ENCODE measurements around the gene SERPINA1.

Gene SERPINA1

GRCh38 chr14:94384342-94384741 is 4.1 kb downstream of the SERPINA1 start:
- DNase-seq, result no peak

DNA sequence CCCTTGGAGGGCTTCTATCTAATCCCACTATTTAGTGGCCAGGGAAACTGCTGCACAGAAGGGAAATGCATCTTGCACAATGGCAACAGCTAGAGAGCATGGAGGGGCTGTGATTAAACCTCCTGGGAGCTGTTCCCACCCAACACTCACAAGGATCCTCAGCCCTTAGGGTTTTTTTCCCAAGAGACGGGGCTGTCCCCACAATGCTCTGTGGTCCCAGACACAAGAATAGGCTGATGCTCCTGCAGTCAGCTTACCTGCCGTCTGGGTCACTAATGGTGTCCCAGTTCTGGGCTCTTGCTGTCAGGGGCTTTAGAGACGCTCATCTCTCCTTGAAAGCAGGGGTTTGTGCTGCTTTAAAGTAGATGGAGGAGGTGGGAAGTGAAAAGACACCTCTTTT is 4.6 kb downstream of the SERPINA1 start:
- DNase-seq, result no peak

- no peak for DNase-seq
Observed at GRCh38 chr14:94382716-94383596, 5.4 kb downstream of the SERPINA1 start.

DNA sequence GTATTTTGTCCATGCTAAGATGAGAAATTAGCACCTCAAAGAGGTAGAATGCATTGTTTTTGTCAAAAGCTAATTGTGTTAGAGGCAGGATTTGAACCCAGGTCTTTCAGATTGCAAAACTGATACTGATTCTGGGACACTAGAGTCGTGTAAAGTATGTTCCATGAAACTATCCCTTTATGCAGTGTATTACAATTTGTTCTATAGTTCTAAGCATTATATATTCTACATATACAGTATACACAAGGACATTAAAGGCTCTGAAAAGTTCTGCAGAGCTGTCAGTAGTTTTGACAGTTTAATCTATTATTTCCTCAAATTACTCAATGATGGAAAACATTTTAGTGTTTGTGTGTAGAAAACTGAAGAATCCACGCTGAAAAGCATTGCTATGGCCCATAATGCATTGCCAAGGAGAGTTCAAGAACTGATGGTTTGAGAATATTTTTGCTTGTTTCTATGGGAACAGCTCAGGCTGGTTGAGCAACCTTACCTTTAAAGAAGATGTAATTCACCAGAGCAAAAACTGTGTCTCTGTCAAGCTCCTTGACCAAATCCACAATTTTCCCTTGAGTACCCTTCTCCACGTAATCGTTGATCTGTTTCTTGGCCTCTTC is 6.2 kb downstream of the SERPINA1 start:
- DNase-seq, result no peak

- no peak for DNase-seq
Observed at GRCh38 chr14:94381149-94382030, 7.0 kb downstream of the SERPINA1 start.

DNA sequence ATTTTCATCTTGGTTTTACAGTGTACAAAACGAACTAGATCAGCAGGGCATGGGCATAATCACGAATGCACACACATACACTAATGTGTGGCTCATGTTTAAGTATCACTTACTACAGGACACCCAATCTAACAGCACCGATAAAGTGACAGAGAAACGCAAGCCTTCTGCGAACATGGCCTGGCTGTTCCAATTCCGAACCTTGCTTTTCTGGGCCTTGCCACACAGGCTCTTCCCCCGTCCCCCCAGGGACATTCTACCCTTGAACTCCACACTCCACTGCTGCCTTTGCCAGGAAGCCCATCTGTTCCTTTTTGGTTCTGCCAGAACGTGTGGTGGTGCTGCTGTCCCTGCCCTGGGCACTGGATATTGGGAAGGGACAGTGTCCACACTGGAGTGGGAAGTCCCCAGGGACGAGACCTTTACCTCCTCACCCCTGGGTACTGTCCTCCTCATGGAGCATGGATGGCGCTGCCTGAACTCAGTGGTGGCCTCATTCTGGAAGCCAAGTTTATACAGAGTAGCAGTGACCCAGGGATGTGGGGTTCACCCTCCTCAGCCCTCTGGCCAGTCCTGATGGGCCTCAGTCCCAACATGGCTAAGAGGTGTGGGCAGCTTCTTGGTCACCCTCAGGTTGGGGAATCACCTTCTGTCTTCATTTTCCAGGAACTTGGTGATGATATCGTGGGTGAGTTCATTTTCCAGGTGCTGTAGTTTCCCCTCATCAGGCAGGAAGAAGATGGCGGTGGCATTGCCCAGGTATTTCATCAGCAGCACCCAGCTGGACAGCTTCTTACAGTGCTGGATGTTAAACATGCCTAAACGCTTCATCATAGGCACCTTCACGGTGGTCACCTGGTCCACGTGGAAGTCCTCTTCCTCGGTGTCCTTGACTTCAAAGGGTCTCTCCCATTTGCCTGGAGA is 7.9 kb downstream of the SERPINA1 start:
- DNase-seq, result no peak

DNA sequence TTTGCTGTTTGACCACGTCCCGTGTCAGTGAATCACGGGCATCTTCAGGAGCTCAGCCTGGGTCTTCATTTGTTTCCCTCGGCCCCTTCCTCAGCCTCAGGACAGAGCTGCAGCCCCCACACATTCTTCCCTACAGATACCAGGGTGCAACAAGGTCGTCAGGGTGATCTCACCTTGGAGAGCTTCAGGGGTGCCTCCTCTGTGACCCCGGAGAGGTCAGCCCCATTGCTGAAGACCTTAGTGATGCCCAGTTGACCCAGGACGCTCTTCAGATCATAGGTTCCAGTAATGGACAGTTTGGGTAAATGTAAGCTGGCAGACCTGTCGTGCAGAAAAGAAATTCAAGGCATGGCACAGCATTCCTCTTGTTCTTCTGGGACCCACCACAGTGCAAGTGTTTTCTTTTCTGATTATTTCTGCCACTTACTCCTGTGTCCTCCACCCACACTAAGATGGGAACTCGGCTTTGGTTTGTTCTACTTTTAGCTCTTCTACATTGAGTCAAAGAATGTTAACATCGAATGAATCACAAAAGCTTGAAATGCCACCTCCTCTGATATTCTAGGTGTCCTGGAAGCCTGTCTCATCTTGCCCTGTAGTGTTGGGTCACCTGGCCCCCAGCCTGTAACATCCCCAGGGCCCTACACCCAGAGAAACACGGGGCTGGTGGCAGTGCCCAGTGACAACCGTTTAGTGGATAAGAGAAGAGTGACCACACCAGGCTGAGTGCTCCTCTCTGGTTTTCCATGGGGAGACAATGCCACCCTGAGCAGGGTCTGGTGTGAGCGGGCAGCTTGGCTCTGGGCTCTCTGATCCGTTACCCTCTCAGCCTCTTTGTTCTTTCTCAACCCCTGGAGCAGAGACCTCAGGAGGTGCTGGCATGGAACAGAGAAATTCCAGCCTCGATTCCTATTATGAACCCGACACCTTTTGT is 8.8 kb downstream of the SERPINA1 start:
- no peak for DNase-seq

GRCh38 chr14:94378527-94379290 is 9.7 kb downstream of the SERPINA1 start:
- DNase-seq, result no peak

- DNase-seq, result no peak
Observed at GRCh38 chr14:94377866-94378470, 10.4 kb downstream of the SERPINA1 start.

DNA sequence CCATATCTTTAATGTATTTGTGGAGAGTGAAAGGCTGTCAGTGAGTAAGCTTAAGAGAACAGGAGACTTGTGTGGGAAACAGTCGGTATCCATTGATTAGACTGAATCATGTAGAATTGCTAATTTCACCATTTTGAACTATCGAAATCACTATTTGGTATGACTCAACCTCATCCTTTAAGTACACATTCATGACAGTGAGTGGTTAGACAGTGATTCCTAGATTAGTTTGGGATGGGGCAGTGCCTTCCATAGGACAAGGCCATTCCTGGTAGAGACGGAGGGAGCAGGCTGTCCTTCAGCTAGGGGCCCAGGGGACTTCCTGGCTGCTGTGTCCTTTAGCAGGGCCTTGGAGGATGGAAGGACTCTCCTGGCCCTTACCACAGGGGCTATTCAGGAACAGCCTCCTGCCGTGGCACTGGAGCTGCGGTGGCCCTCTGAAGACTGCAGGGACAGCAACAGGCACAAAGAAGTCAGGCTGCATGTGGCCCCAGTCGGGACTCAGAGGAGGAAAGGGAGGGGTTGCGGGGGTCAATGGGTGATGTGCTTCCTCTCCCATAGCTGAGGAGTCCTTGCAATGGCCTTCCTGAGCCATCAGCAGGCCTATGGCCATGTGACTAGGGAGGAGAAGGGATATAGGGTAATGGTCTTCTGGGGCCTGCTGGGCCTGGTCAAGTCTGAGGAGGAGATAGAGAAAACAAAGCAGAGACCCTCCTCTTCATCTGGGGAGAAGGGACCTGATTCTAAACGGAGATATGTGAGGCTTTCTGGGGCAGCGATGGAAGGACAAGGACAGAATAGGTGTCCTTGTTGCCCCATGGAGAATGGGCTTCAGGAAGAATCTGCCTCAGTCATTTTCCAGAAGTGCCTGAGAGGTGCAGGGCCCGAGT is 11.2 kb downstream of the SERPINA1 start:
- no peak for DNase-seq

DNA sequence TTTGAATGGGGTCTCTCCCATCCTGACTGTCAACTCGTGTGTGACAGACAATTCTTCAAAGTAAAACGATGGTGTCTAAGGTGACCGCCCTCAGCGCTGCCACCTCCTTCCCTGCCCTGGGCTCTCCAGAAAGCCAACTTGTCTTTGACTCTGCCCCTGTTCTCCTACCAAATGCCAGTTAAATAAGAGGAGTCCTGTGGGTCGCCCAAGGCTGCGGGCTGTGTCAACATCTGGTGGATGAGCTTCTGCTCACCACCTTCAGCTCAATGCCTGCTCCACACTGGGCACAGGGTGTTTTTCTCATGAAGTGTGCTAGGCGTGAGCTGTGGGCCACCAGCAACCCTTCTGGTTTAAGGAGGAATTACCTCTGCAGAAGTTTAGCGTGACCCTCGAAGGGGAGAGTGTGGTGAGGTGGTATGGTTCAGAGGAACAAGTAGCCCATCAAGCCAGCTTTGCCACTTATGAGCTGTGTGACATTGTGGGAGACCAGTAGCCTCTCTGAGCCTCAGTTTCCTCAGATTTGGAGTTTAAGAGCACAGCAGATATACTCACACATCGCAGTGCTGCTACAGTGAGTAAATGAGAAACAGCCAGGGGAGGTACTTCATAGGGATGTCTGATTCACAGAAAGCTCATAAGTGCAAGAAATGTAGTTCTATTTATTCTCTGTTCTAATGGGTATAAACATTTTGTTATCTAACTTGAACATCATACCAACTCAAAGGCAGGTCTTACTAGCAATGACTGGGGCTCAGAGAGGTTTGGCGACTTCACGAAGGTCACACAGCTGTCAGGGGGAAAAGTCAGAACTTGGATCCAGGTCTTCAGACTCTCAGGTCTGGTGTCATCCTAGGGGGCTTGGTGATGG is 12.1 kb downstream of the SERPINA1 start:
- DNase-seq, result no peak

DNA sequence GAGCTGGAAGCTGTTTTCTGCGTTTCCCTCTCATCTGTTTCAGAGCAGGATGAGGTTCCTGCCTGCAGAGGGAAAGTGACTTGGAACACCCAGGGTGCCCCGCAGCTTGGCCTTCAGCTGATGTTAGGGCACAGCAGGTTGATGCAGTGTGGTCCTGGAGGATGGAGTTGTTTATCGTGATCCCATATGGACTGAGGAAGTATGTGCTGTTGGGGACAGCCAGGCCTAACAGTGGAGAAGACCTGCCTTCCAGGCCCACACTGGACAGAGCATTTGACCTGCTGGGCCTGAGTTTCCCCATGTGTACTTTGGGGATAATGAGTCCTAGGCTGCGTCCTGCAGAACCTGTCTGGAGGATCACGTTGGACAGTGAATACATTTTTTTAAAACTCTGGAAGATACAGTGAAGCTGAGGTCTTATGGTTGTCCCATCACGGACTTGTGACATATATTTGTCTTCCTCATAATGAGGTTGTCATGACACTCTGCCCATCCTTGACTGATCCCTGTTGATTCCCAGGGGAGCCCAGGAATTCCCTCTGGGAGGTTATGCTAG is 12.8 kb downstream of the SERPINA1 start:
- no peak for DNase-seq

DNA sequence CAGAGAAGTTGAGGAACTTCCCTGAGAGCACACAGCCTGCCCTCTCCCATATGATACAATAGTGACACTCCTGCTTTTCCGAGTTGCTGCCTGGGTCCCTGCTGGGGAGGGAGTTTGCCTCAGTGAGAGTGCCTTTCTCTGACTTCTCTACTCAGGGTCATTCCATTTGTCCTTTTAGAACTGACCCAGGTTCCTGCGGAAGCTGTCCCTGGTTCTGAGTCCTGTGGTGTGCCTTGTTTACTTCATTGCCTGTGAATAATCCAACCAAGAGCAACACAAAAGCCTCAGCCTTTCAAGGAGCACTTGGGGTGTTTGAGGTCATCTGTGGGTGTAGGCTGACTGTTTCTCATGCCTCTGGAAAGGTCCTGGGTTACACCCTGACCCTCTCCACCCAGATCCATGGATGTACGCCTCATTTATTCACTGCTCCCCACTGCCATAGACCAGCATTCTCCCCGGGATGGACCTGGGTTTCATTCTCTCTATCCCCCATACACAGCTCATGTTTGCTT is 13.6 kb downstream of the SERPINA1 start:
- no peak for DNase-seq

GRCh38 chr14:94374116-94374515 is 14.3 kb downstream of the SERPINA1 start:
- no peak for DNase-seq

DNA sequence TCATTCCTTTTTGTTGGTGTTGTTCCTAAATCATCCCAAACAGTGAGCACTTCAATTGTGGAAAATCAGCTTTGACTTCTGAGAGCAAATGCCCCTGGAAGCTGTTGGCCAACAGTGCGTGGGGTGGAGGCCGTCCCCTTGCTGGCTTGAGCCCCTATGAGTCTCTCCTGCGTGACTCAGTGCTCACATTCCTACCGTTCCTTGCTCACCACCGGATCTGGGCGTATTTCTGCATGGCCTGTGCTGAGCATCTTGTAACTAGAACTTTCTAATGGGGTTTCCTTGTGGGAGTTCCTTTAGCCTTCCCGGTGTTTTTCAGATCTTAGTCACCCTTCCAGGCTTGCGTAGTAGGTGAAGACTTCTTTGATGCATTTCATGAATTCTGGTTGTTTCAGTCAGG is 14.7 kb downstream of the SERPINA1 start:
- no peak for DNase-seq
